Fibroblast of lung (primary cell): ENCODE data around the gene ZNF576. TPM values are rescaled to one million over a fixed set of nuclear protein-coding genes. Genes with fewer than 3 reads are reported as not detected.
A peak's percentile ranks its signal among the peaks of the same experiment; 100 is the strongest.

Source experiments
- DNase-seq, 2 donors: peaks; one replicate each; pipeline versions ENCODE4 v3.0.0 to v3.0.0-alpha.2; 2010; ENCODE audit warnings: low read depth in 2 of 2
- H2AFZ ChIP-seq: 2 replicates; pipeline ENCODE4 v1.5.1; 2012; ENCODE audit warnings: low read length, control low read depth, inconsistent platforms
- H3K27ac ChIP-seq: 2 replicates; pipeline ENCODE4 v1.5.1; 2011; ENCODE audit warnings: low read length, control low read depth; ENCODE audit not compliant: insufficient read depth
- H3K27me3 ChIP-seq: 2 replicates; pipeline ENCODE4 v1.5.1; 2011; ENCODE audit warnings: mild to moderate bottlenecking, low read length; ENCODE audit not compliant: control insufficient read depth, insufficient read depth
- H3K36me3 ChIP-seq: 2 replicates; pipeline ENCODE4 v1.5.1; 2011; ENCODE audit warnings: low read length; ENCODE audit not compliant: control insufficient read depth, insufficient read depth
- H3K4me1 ChIP-seq: 2 replicates; pipeline ENCODE4 v1.5.1; 2011; ENCODE audit warnings: low read length; ENCODE audit not compliant: control insufficient read depth, insufficient read depth; ENCODE audit errors: extremely low read depth
- H3K4me2 ChIP-seq: 2 replicates; pipeline ENCODE4 v1.5.1; 2011; ENCODE audit warnings: low read length, control low read depth; ENCODE audit not compliant: insufficient read depth; ENCODE audit errors: extremely low read depth
- H3K4me3 ChIP-seq, 4 experiments: fragments of 200-600 bp in 1 of 4; sonication (generic) in 1 of 4; replicated peaks in 1 of 4; 2 replicates each; pipeline ENCODE4 v1.5.1; 2011 to 2016; ENCODE audit warnings: low read length in 4 of 4, low read depth in 3 of 4, mild to moderate bottlenecking in 3 of 4, control low read depth in 2 of 4, inconsistent platforms in 1 of 4, mixed read lengths in 1 of 4; ENCODE audit not compliant: insufficient read depth in 1 of 4; ENCODE audit errors: control extremely low read depth in 1 of 4
- H3K79me2 ChIP-seq: 2 replicates; pipeline ENCODE4 v1.5.1; 2012; ENCODE audit warnings: mild to moderate bottlenecking, low read length, inconsistent platforms; ENCODE audit not compliant: control insufficient read depth, insufficient read depth
- H3K9ac ChIP-seq: 2 replicates; pipeline ENCODE4 v1.5.1; 2011; ENCODE audit warnings: mild to moderate bottlenecking, low read length, control low read depth; ENCODE audit not compliant: insufficient read depth
- H3K9me3 ChIP-seq: 2 replicates; pipeline ENCODE4 v1.5.1; 2012; ENCODE audit warnings: low read depth, low read length; ENCODE audit not compliant: control insufficient read depth, insufficient read depth
- H4K20me1 ChIP-seq: 2 replicates; pipeline ENCODE4 v1.5.1; 2011; ENCODE audit warnings: low read length; ENCODE audit not compliant: control insufficient read depth, insufficient read depth; ENCODE audit errors: extremely low read depth
- CTCF ChIP-seq, 2 donors: IDR thresholded peaks in 1 of 2; conservative IDR thresholded peaks in 1 of 2; 1 replicate in 1 of 2; 2 replicates in 1 of 2; pipeline ENCODE4 v1.5.1; 2011 to 2012; ENCODE audit warnings: low read length in 2 of 2, control low read depth in 1 of 2, inconsistent platforms in 1 of 2, low read depth in 1 of 2, mild to moderate bottlenecking in 1 of 2
- EZH2 ChIP-seq: IDR thresholded peaks from 2 replicates; pipeline ENCODE4 v1.5.1; 2012; ENCODE audit warnings: low read length, control low read depth, mild to moderate bottlenecking; ENCODE audit errors: missing control alignments
- polyA plus RNA-seq, 2 donors: library from polyadenylated mRNA; depleted of rRNA in 1 of 2; stranded (reverse) in 1 of 2; unstranded in 1 of 2; fragments of >200 nt; gene quantifications; 2 replicates each; pipeline ENCODE4 v1.2.1, GENCODE V29; 2011 to 2012; ENCODE audit warnings: missing spikeins in 1 of 2
- total RNA-seq: library from RNA; depleted of rRNA; stranded (reverse); fragments of >200 nt; gene quantifications from 2 replicates; pipeline ENCODE4 v1.2.1, GENCODE V29; 2014

The ZNF576 gene
- total and polyA plus RNA-seq, 2 donors (not counting 1 experiment from before 2014, with no cell fraction given), result 7.0 to 9.7 TPM

- no peak for TF ChIP-seq CTCF (conservative IDR thresholded peaks at IDR 0.05 in 1 of 2, IDR thresholded peaks at IDR 0.05 in 1 of 2; ENCODE audit: low read depth in 1 of 2, low read length in 2 of 2)
- TF ChIP-seq EZH2, result no peak
- Histone ChIP-seq H2AFZ (no peak overlapping the region), H3K36me3 (peaks cover 7% of the 10 kb centered on the region), H4K20me1 (no peaks in the 10 kb centered on the region), H3K9ac (no peak overlapping the region), H3K4me3 (no peak overlapping the region), H3K4me2 (no peak overlapping the region), H3K27me3 (no peaks in the 10 kb centered on the region), H3K4me1 (peaks cover 2% of the 10 kb centered on the region), H3K9me3 (no peaks in the 10 kb centered on the region), H3K27ac (no peak overlapping the region), H3K79me2 (peaks cover 13% of the 10 kb centered on the region)
- no peak for DNase-seq
Observed at GRCh38 chr19:43616954-43617353, 20.6 kb downstream of the ZNF576 start.

- Histone ChIP-seq H3K27ac (peak overlapping the region; percentile 88), H3K4me2 (peak overlapping the region; percentile 95), H2AFZ (peak overlapping the region; percentile 86), H3K9me3 (no peaks in the 10 kb centered on the region), H3K79me2 (peaks cover 13% of the 10 kb centered on the region), H3K9ac (peak overlapping the region; percentile 87), H3K27me3 (no peaks in the 10 kb centered on the region), H3K36me3 (no peaks in the 10 kb centered on the region), H3K4me1 (peaks cover 2% of the 10 kb centered on the region), H4K20me1 (no peaks in the 10 kb centered on the region), H3K4me3 (peak overlapping the region; percentile 64 to 86 (median 76))
- no peak for DNase-seq
- no peak for TF ChIP-seq EZH2
- TF ChIP-seq CTCF (conservative IDR thresholded peaks at IDR 0.05 in 1 of 2, IDR thresholded peaks at IDR 0.05 in 1 of 2; ENCODE audit: low read depth in 1 of 2, low read length in 2 of 2), result no peak
Observed at GRCh38 chr19:43618921-43619261, 22.5 kb downstream of the ZNF576 start.

- Histone ChIP-seq H3K9me3 (no peaks in the 10 kb centered on the region), H3K9ac (peak within 1 kb of the TSS; percentile 87), H3K79me2 (peaks cover 13% of the 10 kb centered on the region), H4K20me1 (no peaks in the 10 kb centered on the region), H2AFZ (peak within 1 kb of the TSS; percentile 89), H3K4me1 (peaks cover 2% of the 10 kb centered on the region), H3K27me3 (no peaks in the 10 kb centered on the region), H3K27ac (peak within 1 kb of the TSS; percentile 88), H3K36me3 (no peaks in the 10 kb centered on the region), H3K4me2 (peak within 1 kb of the TSS; percentile 95), H3K4me3 (peak within 1 kb of the TSS; percentile 64 to 86 (median 76))
- no peak for TF ChIP-seq EZH2
- no peak for TF ChIP-seq CTCF (conservative IDR thresholded peaks at IDR 0.05 in 1 of 2, IDR thresholded peaks at IDR 0.05 in 1 of 2; ENCODE audit: low read depth in 1 of 2, low read length in 2 of 2)
- peak; percentile 85 to 89 for DNase-seq
Observed at GRCh38 chr19:43619262-43620060, 23.1 kb downstream of the ZNF576 start, which contains the start of gene ZNF428. Gene ZNF428, minus strand, starts transcription at chr19:43619629. Its CDS starts 5,325 bp downstream, at chr19:43614304.
